SK-MEL-5 (cell line): ENCODE measurements around the gene ALDH3B2. TPM values are rescaled to one million over a fixed set of nuclear protein-coding genes. Genes with fewer than 3 reads are reported as not detected.
"Not testable (repeated sequence)": the region's sequence is repeated elsewhere in the genome, so short reads cannot be mapped to it uniquely, and the experiment has no call there.

ENCODE experiments used
- DNase-seq: peaks from one replicate; pipeline ENCODE4 v3.0.0-alpha.2; 2016; ENCODE audit warnings: low read depth, low spot score
- in situ Hi-C: cut with HindIII; loops from 2 replicates; pipeline ENCODE4 v1.10.0; 2016; ENCODE audit warnings: low sequenced_read_pairs, high pct_unique_total_duplicates, low pct_unique_long_range_greater_than_20kb
- polyA plus RNA-seq, 2 experiments: library from polyadenylated mRNA; depleted of rRNA; stranded (reverse); fragments of >200 nt; gene quantifications; 2 replicates each; pipeline ENCODE4 v1.2.3, GENCODE V29; 2015
- total RNA-seq: library from RNA; depleted of rRNA; stranded (reverse); fragments of >200 nt; shearing (Covaris generic); gene quantifications from 2 replicates; pipeline ENCODE4 v1.2.3, GENCODE V29; 2014; rRNA removed

ALDH3B2 gene
- total RNA-seq = 0.72 and 1.4 TPM in 2 replicates
- polyA plus RNA-seq (2015; cell fraction: cytosol; rRNA removed) = 1.4 and 2.3 TPM in 2 replicates
- polyA plus RNA-seq (2015; cell fraction: nucleus; rRNA removed) = 0.21 TPM in 1 of 2 replicates, not detected in the other

DNA sequence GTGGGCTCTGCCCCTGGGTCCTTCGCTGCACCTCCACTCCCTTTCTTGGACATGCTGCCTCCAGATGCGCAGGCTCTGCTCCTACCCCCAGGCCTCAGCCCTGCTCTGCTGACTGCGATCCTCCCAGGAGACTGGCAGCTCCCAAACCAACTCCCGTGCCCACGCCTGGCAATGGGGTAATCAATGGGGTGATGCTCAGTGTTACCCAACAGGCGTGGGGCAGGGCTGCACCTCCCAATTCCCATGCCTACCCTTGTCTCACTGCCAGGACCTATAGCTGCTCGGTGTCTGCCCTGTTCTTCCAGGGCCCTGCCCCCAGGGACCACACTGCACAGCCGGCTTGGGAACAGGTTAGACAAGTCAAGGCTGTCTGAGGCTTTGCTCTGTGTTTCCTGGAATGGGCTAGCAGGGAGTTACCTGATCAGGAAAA, at the start of gene ALDH3B2:
Gene ALDH3B2 (minus strand): TSS at position 182 of the 430 bp plus-strand sequence. CDS start 7,688 bp downstream, outside the sequence.
- in situ Hi-C loops = no loop called here

DNA sequence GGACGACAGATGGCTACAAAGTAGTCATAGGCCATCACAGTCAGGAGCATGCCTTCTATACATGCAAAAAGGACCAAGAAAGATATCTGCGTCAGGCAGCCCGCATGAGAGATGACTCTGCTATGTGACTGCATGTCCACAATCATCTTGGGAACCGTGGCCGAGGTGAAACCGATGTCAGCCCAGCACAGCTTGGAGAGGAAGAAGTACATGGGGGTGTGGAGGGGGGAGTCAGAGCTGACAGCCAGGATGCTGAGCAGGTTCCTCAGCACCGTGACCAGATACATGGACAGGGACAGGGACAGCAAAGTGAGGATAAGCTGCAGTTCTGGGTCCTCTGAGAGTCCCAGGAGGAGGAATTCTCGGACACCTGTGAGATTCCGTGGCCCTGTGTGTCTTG, 48.6 kb upstream of the ALDH3B2 start:
- DNase-seq, in situ Hi-C loops: not testable (repeated sequence)

More for the DNA sequence above, at the start of gene ALDH3B2:
- no peak for DNase-seq

DNA sequence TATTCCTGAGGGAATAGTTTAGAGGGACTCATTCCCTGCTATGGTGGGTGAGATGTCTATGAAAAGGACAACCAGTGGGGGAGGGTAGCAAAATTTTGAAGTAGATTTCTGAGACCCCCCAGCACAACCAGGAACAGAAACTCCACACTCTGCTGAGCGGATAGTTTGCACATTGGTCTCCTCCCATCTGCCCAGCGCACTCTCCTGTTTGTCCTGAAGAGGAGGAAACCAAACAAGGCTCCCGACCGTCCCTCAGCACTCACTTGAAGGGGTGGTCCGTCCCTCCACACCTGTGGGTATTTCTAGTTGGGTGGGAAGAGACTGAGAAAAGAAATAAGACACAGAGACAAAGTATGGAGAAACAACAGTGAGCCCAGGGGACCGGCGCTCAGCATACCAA, 41.8 kb upstream of the ALDH3B2 start:
- DNase-seq, in situ Hi-C loops: not testable (repeated sequence)

DNA sequence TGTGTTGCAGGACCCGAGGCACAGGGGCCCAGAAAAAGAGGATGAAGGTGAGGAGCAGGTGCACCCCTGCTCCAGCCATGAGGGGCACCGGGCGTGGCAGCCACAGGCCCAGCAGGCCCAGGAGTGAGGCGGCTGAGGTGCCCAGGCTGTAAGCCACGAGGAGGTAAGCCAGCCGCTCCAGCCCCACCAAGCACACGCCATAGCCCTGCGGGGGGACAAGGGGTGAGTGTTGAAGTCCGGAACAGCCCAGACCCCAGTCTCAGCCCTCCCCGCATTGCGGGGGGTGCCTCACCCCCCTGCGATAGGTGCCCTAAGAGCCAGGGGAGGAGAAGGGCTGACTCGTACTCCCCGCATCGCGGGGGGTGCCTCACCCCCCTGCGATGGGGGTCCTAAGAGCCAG, 41.4 kb upstream of the ALDH3B2 start:
- in situ Hi-C loops, DNase-seq: not testable (repeated sequence)

GRCh38 chr11:67713892-67714509, 39.6 kb upstream of the ALDH3B2 start:
- in situ Hi-C loops, DNase-seq: not testable (repeated sequence)

- DNase-seq, in situ Hi-C loops: not testable (repeated sequence)
These were observed 37.3 kb upstream of the ALDH3B2 start for GRCh38 chr11:67711676-67712075.

DNA sequence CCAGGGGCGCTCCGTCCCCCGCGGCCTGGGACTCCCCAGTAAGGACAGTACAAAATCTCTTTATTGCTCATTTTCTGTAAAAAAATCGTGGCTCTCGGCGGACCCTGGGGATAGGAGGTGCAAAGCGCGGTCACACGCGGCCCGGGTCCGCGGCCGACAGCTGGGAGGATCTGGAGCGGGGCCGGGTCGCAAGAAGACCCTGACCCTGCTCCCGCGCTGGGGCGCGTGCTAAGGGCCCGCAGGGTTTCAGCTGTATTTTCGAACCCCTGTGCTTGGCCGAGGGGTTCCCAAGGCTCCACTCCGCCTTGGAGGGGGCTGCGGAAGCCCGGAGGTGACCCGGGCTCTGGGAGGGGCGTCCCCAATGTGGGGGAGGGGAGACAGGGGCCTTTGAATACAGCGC, 36.8 kb upstream of the ALDH3B2 start:
- in situ Hi-C loops, DNase-seq: not testable (repeated sequence)

DNA sequence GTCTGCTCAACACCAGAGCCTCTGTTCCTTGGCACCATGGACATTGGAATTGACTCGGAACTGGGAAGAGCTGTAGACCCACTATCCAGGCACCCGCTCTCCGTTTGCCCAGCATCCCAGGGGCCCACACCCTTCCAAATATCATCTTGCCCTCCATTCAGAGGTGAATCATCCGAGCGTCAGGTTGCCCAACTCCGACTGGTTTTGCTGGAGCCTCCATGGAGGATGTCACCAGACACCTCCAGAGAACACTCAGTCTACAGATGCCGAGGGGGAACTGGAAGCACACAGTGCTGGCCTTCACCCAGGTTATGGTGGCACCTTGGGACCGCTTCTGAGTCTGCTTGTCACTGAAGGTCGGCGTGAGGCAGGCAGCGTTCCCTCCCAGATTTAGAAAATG, 35.4 kb upstream of the ALDH3B2 start:
- in situ Hi-C loops, DNase-seq: not testable (repeated sequence)

DNA sequence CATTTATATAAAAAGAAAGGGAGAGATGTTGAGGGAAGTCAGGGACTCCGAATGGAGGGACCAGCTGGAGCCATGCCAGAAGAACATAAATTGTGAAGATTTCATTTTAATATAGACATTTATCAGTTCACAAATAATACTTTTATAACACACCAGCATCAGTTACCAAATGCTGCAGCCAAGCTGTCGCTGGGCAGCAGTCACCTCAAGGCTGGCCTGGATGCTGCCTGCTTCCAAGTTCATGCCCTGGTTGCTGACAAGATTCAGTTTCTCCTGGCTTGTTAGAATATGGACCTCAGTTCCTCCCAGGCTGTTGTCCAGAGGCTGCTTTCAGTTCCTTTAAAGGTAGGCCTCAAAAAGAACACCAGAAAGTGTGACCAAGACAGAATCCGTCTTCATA, 30.8 kb upstream of the ALDH3B2 start:
- in situ Hi-C loops = no loop called here

GRCh38 chr11:67704524-67704923, 30.1 kb upstream of the ALDH3B2 start:
- DNase-seq = no peak
- in situ Hi-C loops = no loop called here

More for the DNA sequence above, 30.8 kb upstream of the ALDH3B2 start:
- no peak for DNase-seq

DNA sequence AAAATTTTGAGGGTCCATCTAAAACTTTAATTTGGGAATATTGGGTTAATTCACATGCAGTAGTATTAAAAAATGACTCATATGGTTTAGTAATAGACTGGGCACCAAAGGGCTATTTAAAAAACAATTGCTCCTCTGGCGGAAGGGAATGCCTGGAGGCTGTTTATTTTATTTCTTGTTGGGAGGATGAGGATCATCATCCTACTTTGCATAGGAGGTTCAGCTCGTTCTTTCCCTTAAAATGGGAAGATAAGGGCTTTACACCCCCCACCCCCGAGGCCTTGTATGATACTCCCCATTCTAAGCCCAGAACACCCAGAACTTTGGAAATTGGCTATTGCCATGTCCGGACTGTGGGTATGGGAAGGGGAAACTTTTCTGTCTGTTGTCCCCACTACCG, 29.3 kb upstream of the ALDH3B2 start:
- in situ Hi-C loops, DNase-seq: not testable (repeated sequence)

DNA sequence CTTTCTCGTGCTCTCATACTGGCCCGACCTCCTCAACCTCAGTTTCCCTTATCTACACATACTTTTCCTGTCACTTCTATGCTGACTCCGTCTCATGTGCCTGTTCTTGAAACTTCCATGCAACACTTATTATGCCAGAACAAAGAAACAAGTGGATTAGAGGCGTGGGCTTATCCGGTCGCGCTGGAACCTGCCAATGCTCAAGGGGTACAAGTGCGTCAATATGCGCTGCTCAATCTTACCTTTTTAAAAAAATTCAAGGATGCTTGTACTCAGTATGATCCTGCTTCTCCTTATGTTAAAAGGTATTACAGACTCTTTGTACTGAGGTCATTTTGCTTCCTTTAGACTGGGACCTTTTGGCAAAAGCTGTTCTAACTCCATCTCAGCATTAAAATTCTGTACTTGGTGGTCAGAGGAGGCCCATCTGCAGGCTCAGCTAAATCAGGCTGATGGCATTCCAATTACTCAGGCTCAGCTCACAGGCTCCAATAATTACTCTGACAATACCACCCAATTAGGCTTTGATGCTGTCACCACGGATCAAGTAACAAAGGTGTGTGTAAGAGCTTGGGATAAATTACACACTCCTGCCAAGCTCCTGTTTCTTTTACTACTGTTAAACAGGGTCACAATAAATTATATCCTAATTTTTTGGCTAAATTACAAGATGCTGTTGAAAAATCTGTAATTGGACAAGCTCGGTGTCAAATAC, 26.3 kb upstream of the ALDH3B2 start:
- in situ Hi-C loops = no loop called here
- DNase-seq = no peak

- in situ Hi-C loops = no loop called here
- no peak for DNase-seq
These were observed 25.7 kb upstream of the ALDH3B2 start for GRCh38 chr11:67700141-67700540.

- in situ Hi-C loops = no loop called here
- no peak for DNase-seq
These were observed 25.1 kb upstream of the ALDH3B2 start for GRCh38 chr11:67699521-67699920.

- in situ Hi-C loops = no loop called here
- peak; percentile 61 for DNase-seq
These were observed 23.8 kb upstream of the ALDH3B2 start for GRCh38 chr11:67698247-67698646.

GRCh38 chr11:67697846-67698245, 23.4 kb upstream of the ALDH3B2 start:
- no peak for DNase-seq
- in situ Hi-C loops = no loop called here

- DNase-seq = no peak
- in situ Hi-C loops = no loop called here
These were observed 22.6 kb upstream of the ALDH3B2 start for GRCh38 chr11:67696998-67697397.

- DNase-seq = no peak
- in situ Hi-C loops = no loop called here
These were observed 21.2 kb upstream of the ALDH3B2 start for GRCh38 chr11:67695606-67696005.
